HL-60/S4 (cell line): ENCODE results near the gene SLC25A17.
"Not testable (repeated sequence)": the region's sequence is repeated elsewhere in the genome, so short reads cannot be mapped to it uniquely, and the experiment has no call there.

ENCODE experiments used
- in situ Hi-C: fragments of 300-500 bp; cut with MboI; formaldehyde crosslinking; loops from 2 replicates; pipeline ENCODE4 v1.14.3; 2022; ENCODE audit warnings: low sequenced_read_pairs

The SLC25A17 gene, protein sequence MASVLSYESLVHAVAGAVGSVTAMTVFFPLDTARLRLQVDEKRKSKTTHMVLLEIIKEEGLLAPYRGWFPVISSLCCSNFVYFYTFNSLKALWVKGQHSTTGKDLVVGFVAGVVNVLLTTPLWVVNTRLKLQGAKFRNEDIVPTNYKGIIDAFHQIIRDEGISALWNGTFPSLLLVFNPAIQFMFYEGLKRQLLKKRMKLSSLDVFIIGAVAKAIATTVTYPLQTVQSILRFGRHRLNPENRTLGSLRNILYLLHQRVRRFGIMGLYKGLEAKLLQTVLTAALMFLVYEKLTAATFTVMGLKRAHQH

DNA sequence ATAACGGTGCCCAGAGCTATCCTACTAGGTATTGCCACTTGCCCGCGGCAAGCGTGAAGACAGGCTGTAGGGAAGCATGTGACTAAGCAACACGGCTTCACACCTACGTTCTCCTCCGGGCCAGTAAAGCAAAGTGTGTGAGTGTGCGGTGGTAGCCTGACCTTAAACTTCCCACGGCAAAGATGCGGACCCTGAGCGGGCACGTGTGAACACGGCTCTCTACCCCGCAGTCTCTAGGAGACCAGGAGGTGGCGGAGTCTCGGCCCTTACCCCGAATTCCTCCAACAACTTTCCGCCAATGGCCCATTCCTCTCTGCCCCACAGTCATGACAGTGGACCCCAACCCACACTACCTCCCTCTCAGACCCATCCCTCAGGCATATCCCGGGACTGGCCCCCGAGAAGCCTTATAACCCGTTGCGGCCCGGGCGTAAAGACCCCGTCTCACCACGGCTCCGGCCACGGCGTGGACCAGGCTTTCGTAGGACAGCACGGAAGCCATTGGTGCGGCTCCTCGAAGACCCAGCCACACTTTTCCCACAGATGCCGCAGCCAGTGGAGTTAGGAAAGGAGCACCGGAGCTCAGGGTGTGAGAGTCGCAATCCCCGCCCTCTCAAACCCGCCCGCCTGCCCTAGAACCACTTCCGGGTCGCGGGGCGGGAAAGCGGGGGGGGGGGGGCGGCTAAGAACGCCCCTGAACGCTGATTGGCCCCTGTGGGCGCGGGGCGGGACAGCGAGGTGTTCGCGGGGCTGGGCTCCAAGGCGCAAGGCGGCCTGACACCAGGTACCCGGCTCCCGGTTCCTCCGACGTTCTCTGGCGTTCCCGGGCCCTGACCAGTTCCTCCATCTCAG is at the start of gene SLC25A17:
TSS of gene SLC25A17 (minus strand) at position 600 of the 852 bp plus-strand sequence. CDS start at position 502, 98 bp downstream.
- in situ Hi-C loops, result no loop called here

DNA sequence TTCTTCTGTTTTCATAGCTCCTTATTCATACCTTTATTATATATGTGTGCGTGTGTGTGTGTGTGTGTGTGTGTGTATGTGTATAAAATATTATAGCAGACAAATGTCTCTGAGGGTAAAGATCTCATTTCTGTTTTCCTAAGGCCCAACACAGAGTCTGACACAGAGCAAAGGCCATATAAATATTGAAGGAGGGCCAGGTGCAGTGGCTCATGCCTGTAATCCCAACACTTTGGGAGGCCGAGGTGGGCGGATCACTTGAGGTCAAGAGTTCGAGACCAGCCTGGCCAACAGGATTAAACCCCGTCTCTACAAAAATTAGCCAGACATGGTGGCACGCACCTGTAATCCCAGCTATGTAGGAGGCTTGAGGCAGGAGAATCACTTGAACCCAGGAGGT is 49.2 kb upstream of the SLC25A17 start:
- in situ Hi-C loops, result not testable (repeated sequence)

DNA sequence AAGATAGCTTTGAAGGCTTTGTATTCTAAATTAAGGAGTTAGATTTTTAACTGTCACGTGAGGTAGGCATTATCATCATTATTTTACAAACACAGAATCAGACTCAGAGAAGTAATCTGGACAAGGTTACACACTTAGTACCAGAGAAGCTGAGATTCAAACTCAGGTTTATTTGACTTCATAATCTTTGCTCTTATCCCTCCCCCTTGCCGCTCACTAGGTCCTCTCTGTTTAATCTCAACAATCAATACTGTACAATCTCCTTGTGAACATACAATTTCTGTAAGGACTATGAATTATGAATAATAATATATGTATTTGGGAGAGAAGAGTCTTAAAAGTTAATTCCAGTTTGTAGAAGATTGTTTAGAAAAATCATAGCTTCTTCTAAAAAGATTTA is 48.0 kb upstream of the SLC25A17 start:
- in situ Hi-C loops, result no loop called here

DNA sequence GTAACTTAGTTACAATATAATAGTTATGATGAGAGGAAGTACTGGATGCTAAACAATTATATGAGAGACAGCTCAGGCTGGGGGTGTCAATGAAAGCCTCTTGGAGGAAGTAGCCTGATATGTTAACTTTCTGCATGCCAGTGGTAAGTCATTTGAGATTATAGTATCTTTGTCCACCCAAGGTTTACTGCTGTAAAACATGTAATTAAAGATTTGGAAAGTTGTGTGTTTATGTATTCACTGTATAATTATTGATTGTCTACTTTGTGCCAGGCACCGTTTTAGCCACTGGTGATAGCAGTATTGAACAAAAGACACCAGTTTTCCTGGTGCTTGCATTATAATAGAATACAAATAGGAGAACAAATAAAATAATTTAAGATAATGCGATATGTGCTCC is 43.4 kb upstream of the SLC25A17 start:
- in situ Hi-C loops, result no loop called here

DNA sequence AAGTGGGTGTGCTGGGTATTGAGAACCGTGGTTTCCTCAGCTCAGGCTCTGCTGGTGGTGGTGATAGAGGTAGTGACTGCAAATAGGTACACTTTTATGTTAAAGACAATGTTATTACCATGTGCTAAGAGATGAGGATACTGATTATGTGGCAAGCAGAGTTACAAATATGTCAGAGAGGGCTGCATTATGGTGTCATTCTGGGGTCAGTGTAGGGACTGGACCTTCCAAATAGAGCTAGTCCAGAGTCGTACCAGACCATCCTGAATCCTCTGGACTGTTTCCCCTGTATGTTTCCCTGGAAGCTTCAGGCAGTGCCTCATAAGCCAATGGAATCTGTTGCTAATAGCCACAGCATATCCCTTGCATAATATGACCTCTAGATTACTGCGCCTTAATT is 42.9 kb upstream of the SLC25A17 start, which contains the start of gene DNAJB7:
TSS of gene DNAJB7 (minus strand) at position 101 of the 400 bp plus-strand sequence. CDS start 119 bp downstream, outside the sequence.
- in situ Hi-C loops, result no loop called here

DNA sequence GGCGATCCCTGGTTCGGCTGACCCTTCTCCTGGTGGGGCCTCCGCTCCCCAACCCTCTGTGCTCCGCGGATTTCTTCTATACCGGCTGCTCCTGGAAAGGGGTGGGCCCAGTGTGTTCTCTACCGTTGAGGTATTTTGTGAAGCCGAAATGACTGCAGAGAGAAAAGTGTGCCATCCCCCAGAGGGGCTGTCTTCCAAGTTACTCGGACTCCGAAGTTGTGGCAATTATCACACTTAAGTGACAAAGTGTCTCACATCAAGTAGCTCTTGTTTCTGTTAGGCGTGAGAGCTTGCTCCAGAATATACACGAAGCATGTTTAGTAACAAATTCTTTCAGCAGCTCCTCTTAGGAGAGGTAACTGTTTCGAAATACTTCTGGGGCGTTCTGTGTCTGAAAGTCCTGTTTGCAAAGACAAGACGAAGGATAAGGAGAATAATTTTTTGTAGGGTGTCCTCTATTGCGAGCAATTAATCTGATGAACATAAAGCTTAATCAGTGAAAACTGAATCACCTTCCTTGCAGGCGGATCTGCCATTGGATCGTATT is 38.2 kb upstream of the SLC25A17 start:
- in situ Hi-C loops, result no loop called here

DNA sequence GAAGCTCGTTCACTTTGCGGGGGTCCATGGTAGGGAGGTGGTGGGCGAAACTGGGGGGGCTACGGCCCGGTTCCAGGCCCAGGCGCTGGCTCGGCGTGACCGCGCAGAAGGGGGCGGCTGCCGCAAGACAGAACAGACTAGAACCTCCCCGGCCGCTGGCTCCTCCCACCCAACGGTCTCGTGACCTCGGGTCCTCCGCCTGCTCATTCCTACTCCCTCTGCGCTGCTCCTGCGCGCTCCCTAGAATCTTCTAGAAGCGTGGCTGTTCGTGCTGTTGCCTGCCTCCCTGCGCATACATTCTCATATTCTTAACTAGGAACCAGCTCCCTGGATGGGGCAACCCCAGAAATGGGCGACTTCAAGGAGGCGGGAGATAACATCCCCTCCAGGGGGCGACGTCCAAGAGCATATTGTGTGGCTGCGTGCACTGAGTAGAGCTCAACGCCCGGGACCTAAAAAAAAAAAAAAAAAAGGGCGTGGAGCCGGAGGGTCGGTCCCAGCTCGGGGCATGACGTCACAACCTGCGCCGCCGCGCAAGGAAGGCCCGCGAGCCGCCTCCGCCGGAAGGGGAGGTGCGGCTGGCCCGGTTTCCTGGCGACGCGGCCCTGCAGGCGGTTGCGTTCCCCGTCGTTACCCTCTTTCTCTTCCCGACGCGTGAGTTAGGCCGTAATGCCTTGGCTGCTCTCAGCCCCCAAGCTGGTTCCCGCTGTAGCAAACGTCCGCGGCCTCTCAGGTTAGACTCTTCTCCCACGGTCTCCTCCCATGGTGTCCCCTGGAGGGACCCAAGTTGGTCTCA is 37.6 kb upstream of the SLC25A17 start, which contains the start of the genes ST13 and XPNPEP3:
TSS of gene ST13 (minus strand) at position 127 of the 796 bp plus-strand sequence. CDS start at position 28, 99 bp downstream.
TSS of gene XPNPEP3 (plus strand) at position 636 of the 796 bp plus-strand sequence. CDS start at position 670, 34 bp downstream.
- in situ Hi-C loops, result no loop called here

DNA sequence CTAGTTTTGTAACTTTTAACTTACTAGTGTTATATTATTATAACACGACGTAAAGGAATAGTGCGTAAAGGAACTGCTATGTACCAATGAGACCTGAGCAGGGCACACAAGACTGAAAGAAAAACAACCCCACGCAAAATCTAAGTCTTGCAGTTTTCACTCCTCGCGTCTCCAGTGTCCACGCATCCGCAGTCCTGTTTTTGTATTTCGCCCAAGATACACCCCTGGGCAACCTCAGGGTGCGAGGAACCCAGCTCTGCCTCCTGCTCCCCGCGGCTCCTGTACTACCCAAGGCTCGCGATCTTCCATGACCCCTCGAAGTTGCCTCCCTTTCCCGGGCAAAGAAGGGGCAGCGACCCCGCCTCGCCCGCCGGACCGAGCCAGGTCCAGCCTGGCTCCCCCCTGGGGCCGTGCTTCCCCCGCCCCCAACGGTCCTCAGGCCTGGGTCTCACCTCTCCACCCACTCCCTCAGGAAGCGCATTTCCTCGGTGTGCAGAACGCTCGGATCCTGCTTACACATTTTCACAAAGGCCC is 36.9 kb upstream of the SLC25A17 start:
- in situ Hi-C loops, result no loop called here

DNA sequence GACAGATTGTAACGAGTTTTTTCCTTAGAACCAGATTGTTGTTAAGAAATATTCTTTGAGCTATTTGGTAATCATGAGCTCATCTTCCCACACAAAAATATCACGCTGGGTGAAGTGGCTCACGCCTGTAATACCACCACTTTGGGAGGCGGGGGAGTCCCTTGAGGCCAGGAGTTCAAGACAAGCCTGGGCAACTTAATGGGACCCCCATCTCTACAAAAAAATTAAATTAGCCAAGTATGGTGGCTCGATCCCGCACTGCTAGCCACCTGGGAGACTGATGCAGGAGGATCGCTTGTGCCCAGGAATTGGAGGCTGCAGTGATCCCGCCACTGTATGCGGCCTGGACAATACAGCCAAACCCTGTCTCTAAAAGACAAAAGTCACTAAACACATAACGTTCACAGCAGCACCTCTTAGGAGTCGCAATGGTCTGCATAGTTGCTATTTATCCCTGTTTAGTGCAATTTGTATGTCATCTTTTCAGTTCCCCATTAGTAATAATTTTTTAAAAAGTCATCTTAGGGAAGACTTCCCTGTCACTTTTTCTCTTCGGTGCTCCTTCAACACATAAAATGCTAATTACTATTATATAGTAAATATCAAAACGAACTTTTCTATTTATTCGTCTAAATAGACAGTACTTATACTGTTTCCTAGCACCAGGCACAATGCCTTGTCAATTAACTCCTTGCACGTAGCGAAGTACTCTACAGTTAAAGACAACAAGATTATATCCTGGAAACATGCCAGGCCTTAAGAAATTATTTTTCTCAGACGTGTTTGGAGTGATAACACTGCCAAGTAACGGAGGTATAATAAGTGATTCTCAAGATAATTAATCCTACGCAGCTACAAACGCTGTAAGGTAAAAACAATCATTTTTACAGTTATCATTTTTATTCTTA is 36.2 kb upstream of the SLC25A17 start:
- in situ Hi-C loops, result no loop called here

DNA sequence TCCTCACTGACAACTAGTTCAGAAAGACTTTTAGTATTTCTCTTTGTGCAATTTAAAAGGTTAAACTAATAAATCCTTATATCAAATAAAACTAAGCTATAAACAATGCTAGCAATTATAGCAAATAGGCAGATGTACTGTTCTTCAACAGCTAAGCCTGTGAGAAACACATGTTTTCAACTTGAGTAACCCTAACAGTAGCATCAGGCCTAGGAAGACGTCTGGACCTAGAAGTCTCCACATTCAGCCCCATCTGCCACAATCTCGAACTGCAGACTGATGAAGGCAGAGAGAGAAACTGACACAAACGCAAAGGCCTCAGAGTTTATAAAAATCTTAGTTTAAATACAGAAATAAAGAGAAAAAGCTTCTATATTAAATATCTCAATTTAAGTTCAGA is 34.8 kb upstream of the SLC25A17 start:
- in situ Hi-C loops, result no loop called here

DNA sequence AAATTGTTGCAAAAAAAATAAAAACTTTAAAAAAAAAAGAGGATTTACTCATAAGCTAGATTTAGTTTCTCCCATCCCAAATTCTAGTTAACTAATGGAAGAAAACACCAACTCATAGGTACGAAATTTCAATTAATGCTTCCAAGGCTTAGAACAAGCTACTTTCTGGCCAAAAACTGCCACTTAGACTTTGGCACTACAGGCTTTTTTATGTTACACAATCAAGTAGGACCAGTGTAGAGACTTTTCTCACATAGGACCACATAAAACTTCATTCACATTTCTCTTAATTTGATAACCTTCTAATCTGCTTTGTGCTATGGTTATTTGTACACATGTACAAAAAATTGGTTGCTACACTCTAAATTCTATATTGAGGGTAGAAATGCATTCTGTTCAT is 34.2 kb upstream of the SLC25A17 start:
- in situ Hi-C loops, result no loop called here

DNA sequence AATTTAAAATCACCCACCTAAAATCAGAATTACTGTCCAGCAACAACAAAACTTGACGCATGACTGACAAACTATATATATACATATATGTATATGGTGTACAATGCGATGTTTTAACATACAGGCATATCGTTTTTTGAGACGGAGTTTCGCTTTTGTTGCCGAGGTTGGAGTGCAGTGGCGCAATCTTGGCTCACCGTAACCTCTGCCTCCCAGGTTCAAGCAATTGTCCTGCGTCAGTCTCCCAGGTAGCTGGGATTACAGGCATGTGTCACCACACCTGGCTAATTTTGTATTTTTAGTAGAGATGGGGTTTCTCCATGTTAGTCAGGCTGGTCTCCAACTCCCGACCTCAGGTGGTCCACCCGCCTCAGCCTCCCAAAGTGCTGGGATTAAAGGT is 26.7 kb upstream of the SLC25A17 start:
- in situ Hi-C loops, result not testable (repeated sequence)

DNA sequence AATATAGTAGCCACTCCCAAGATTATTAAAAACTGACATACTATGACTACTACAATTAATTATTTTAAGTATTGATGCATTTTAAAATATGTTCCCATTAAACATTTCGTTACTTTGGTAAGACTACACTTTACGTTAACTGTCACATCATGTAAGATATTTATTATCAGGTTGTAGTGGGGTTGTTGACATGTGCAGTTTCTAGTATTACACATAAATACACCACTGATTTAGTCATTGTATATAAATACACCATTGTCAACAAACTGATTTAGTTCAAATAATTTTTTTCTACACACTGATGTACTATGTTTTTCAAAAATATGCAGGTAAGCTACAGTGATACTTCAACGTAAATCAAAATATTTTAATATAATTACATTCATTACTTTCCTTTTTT is 25.8 kb upstream of the SLC25A17 start:
- in situ Hi-C loops, result no loop called here

DNA sequence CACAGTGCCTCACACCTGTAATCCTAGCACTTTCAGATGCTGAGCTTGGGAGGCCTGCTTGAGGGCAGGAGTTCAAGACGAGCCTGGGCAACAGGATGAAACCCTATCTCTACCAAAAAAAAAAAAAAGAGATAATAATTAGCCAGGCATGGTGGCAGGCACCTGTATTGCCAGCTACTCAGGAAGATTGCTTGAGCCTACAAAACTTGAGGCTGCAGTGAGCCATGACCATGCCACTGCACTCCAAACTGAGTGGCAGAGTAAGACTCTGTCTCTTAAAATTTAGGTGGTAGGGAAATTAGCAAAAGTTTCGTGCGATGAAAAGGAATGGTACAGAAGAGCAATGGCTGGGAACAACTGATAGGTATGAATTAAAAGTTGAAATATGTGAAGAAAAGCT is 19.3 kb upstream of the SLC25A17 start:
- in situ Hi-C loops, result no loop called here

DNA sequence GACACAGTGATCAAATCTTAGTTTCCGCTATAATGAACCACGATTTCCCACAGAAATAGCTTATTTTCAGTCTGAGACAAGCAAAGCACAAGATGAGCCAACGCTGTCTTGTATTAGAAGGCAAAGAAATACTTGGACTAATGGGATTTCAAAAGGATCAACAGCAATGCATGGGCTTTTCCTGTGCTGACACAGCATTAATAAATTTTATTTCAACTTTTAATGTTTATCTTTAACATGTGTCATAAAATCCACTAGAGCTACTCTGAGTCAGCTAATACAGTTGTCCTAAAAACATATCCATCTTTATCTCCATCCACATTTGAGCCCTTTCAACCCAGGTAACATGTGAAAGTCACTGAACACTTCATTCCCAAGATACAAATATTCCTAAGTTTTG is 15.5 kb upstream of the SLC25A17 start:
- in situ Hi-C loops, result no loop called here

DNA sequence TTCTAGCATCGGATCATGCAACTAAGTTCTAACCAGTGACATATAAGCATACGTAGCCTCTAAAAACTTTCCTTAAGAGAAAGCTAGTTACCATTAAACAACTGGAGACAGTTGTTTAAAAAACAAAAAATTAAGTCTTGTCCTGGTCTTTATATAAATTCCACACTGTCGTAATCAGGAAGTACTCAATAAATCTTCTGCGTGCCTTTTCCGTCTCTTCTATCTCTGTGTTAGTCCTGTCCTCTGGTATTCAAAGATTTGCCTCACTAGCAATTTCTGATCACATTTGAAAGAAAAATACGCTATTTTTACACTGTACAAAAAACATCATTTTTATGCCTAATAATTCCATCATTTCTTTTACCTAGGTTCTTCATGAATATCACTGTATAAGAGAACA is 10.0 kb upstream of the SLC25A17 start:
- in situ Hi-C loops, result no loop called here

DNA sequence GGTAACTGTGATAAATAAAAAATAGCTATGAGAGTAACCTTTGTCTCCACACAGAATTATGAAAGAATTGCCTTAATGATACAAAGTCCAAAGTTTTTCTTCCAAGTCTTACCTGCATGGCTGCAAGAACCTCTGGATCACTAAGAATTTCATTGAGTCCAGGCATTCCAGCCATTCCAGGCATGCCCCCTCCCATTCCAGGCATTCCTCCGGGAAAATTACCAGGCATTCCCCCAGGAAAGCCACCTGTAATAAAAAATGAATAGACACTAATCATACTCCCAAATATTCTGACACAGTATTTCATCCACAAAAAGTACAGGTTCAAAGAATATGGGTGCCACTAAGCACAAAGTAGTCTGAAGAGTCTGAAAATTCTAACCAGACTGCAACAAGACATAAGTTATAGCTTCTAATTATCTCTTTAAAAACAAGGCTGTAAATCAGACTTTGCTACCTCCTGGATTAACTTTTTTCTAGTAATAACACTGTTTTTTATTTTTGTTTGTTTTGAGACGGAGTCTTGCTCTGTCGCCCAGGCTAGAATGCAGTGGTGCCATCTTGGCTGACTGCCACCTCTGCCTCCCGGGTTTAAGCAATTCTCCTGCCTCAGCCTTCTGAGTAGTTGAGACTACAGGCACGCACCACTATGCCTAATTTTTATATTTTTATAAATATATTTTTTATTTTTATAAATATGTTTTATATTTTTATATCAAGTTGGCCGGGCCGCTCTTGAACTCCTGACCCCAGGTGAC is 8.0 kb upstream of the SLC25A17 start:
- in situ Hi-C loops, result no loop called here

DNA sequence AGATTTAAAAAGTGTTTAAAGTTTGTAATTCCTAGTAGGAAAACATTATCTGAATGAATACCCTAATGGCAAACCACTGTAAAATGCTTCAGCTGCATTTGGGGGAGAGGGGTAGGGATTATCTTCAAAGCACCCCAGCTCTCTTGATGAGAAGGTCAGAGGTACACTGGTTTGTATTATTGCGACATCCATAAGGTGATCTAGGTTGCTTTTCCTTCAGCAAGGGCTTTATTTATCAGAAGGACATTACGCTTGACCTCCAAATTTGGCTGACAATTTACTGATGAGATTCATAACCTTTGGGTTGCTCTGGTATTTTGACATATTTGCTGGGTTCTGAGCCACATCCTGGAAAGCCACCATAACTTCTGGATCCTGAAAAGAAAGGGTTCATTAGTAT is 7.1 kb upstream of the SLC25A17 start:
- in situ Hi-C loops, result not testable (repeated sequence)

DNA sequence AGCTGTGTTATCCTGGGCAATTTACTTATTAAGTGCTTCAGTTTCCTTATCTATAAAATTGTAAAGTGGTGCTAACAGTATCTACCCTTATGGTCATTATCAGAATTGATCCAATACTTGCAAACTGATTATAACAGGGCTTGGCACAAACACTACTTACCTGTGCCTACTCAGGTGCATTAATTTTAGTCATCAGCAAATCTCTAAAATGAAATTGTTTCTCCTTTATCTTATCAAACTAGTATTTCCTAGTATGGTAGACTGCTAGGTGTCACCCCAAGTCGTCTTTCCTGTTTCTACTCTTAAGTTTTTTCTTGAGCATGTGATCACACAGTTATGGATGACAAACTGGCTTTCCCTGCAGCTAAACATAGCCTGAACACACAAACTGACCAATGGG is 4.3 kb upstream of the SLC25A17 start:
- in situ Hi-C loops, result no loop called here
